ENCODE data around the gene RBP2.

RBP2 gene

GRCh38 chr3:139450159-139450558 lies 26.2 kb downstream of the RBP2 start:
- Histone ChIP-seq H3K4me1 (ENCODE audit: insufficient read depth, low read length) (no peaks in the 10 kb centered on the region), H3K4me3 (ENCODE audit: low read length) (no peak overlapping the region), H3K27me3 (ENCODE audit: insufficient read depth, low read length) (no peaks in the 10 kb centered on the region), H3K9me3 (ENCODE audit: low read length) (no peaks in the 10 kb centered on the region), H2AFZ (ENCODE audit: low read depth, low read length) (no peak overlapping the region), H3K36me3 (ENCODE audit: insufficient read depth, low read length) (no peaks in the 10 kb centered on the region)

GRCh38 chr3:139449566-139449965 lies 26.8 kb downstream of the RBP2 start:
- no peaks in the 10 kb centered on the region for H3K4me1 ChIP-seq (ENCODE audit: insufficient read depth, low read length)
- peaks cover 1% of the 10 kb centered on the region for H3K36me3 ChIP-seq (ENCODE audit: insufficient read depth, low read length)
- no peaks in the 10 kb centered on the region for H3K27me3 ChIP-seq (ENCODE audit: insufficient read depth, low read length)
- no peaks in the 10 kb centered on the region for H3K9me3 ChIP-seq (ENCODE audit: low read length)
- no peak overlapping the region for H2AFZ ChIP-seq (ENCODE audit: low read depth, low read length)
- H3K4me3 ChIP-seq (ENCODE audit: low read length), result no peak overlapping the region

- Histone ChIP-seq H3K9me3 (ENCODE audit: low read length) (no peaks in the 10 kb centered on the region), H3K27me3 (ENCODE audit: insufficient read depth, low read length) (no peaks in the 10 kb centered on the region), H3K4me1 (ENCODE audit: insufficient read depth, low read length) (no peaks in the 10 kb centered on the region), H2AFZ (ENCODE audit: low read depth, low read length) (no peak overlapping the region), H3K36me3 (ENCODE audit: insufficient read depth, low read length) (peaks cover 4% of the 10 kb centered on the region), H3K4me3 (ENCODE audit: low read length) (no peak overlapping the region)
These were observed 28.2 kb downstream of the RBP2 start for GRCh38 chr3:139448104-139448503.

- H3K27me3 ChIP-seq (ENCODE audit: insufficient read depth, low read length), result no peaks in the 10 kb centered on the region
- no peak overlapping the region for H3K4me3 ChIP-seq (ENCODE audit: low read length)
- H3K36me3 ChIP-seq (ENCODE audit: insufficient read depth, low read length), result peaks cover 4% of the 10 kb centered on the region
- H3K9me3 ChIP-seq (ENCODE audit: low read length), result no peaks in the 10 kb centered on the region
- H2AFZ ChIP-seq (ENCODE audit: low read depth, low read length), result no peak overlapping the region
- no peaks in the 10 kb centered on the region for H3K4me1 ChIP-seq (ENCODE audit: insufficient read depth, low read length)
These were observed 28.8 kb downstream of the RBP2 start for GRCh38 chr3:139447486-139447885.

GRCh38 chr3:139444446-139444845 lies 31.9 kb downstream of the RBP2 start:
- Histone ChIP-seq H3K9me3 (ENCODE audit: low read length) (no peaks in the 10 kb centered on the region), H3K27me3 (ENCODE audit: insufficient read depth, low read length) (no peaks in the 10 kb centered on the region), H3K4me3 (ENCODE audit: low read length) (no peak overlapping the region), H3K4me1 (ENCODE audit: insufficient read depth, low read length) (peaks cover 15% of the 10 kb centered on the region), H3K36me3 (ENCODE audit: insufficient read depth, low read length) (peaks cover 4% of the 10 kb centered on the region), H2AFZ (ENCODE audit: low read depth, low read length) (no peak overlapping the region)

GRCh38 chr3:139443186-139443585 lies 33.1 kb downstream of the RBP2 start:
- peaks cover 4% of the 10 kb centered on the region for H3K36me3 ChIP-seq (ENCODE audit: insufficient read depth, low read length)
- H2AFZ ChIP-seq (ENCODE audit: low read depth, low read length), result no peak overlapping the region
- no peaks in the 10 kb centered on the region for H3K9me3 ChIP-seq (ENCODE audit: low read length)
- H3K4me1 ChIP-seq (ENCODE audit: insufficient read depth, low read length), result peaks cover 15% of the 10 kb centered on the region
- no peaks in the 10 kb centered on the region for H3K27me3 ChIP-seq (ENCODE audit: insufficient read depth, low read length)
- no peak overlapping the region for H3K4me3 ChIP-seq (ENCODE audit: low read length)

GRCh38 chr3:139441656-139442055 lies 34.7 kb downstream of the RBP2 start:
- Histone ChIP-seq H3K4me3 (ENCODE audit: low read length) (no peak overlapping the region), H3K9me3 (ENCODE audit: low read length) (no peaks in the 10 kb centered on the region), H3K4me1 (ENCODE audit: insufficient read depth, low read length) (peaks cover 15% of the 10 kb centered on the region), H3K36me3 (ENCODE audit: insufficient read depth, low read length) (peaks cover 4% of the 10 kb centered on the region), H2AFZ (ENCODE audit: low read depth, low read length) (no peak overlapping the region), H3K27me3 (ENCODE audit: insufficient read depth, low read length) (no peaks in the 10 kb centered on the region)

- no peak overlapping the region for H2AFZ ChIP-seq (ENCODE audit: low read depth, low read length)
- H3K4me1 ChIP-seq (ENCODE audit: insufficient read depth, low read length), result peaks cover 15% of the 10 kb centered on the region
These were observed 35.4 kb downstream of the RBP2 start for GRCh38 chr3:139440639-139441556.

GRCh38 chr3:139439278-139439677 lies 37.0 kb downstream of the RBP2 start:
- no peak overlapping the region for H3K4me3 ChIP-seq (ENCODE audit: low read length)
- H3K27me3 ChIP-seq (ENCODE audit: insufficient read depth, low read length), result no peaks in the 10 kb centered on the region
- H2AFZ ChIP-seq (ENCODE audit: low read depth, low read length), result no peak overlapping the region
- H3K36me3 ChIP-seq (ENCODE audit: insufficient read depth, low read length), result peaks cover 3% of the 10 kb centered on the region
- H3K4me1 ChIP-seq (ENCODE audit: insufficient read depth, low read length), result peaks cover 15% of the 10 kb centered on the region
- H3K9me3 ChIP-seq (ENCODE audit: low read length), result no peaks in the 10 kb centered on the region

More at GRCh38 chr3:139440639-139441556, 35.4 kb downstream of the RBP2 start:
- H3K9me3 ChIP-seq (ENCODE audit: low read length), result no peaks in the 10 kb centered on the region
- H3K36me3 ChIP-seq (ENCODE audit: insufficient read depth, low read length), result peaks cover 4% of the 10 kb centered on the region
- no peak overlapping the region for H3K4me3 ChIP-seq (ENCODE audit: low read length)
- H3K27me3 ChIP-seq (ENCODE audit: insufficient read depth, low read length), result no peaks in the 10 kb centered on the region

- H3K36me3 ChIP-seq (ENCODE audit: insufficient read depth, low read length), result peaks cover 3% of the 10 kb centered on the region
- H3K4me1 ChIP-seq (ENCODE audit: insufficient read depth, low read length), result no peaks in the 10 kb centered on the region
- H2AFZ ChIP-seq (ENCODE audit: low read depth, low read length), result no peak overlapping the region
- no peaks in the 10 kb centered on the region for H3K27me3 ChIP-seq (ENCODE audit: insufficient read depth, low read length)
- H3K9me3 ChIP-seq (ENCODE audit: low read length), result no peaks in the 10 kb centered on the region
- H3K4me3 ChIP-seq (ENCODE audit: low read length), result no peak overlapping the region
These were observed 41.5 kb downstream of the RBP2 start for GRCh38 chr3:139434764-139435307.

GRCh38 chr3:139434228-139434627 lies 42.1 kb downstream of the RBP2 start:
- Histone ChIP-seq H3K27me3 (ENCODE audit: insufficient read depth, low read length) (no peaks in the 10 kb centered on the region), H2AFZ (ENCODE audit: low read depth, low read length) (no peak overlapping the region), H3K9me3 (ENCODE audit: low read length) (no peaks in the 10 kb centered on the region), H3K4me1 (ENCODE audit: insufficient read depth, low read length) (no peaks in the 10 kb centered on the region), H3K36me3 (ENCODE audit: insufficient read depth, low read length) (peaks cover 3% of the 10 kb centered on the region), H3K4me3 (ENCODE audit: low read length) (no peak overlapping the region)

- no peaks in the 10 kb centered on the region for H3K9me3 ChIP-seq (ENCODE audit: low read length)
- H3K36me3 ChIP-seq (ENCODE audit: insufficient read depth, low read length), result peaks cover 3% of the 10 kb centered on the region
These were observed 43.2 kb downstream of the RBP2 start for GRCh38 chr3:139433089-139433488.

GRCh38 chr3:139430493-139430892 lies 45.8 kb downstream of the RBP2 start:
- Histone ChIP-seq H3K36me3 (ENCODE audit: insufficient read depth, low read length) (peaks cover 3% of the 10 kb centered on the region), H3K4me3 (ENCODE audit: low read length) (no peak overlapping the region), H3K9me3 (ENCODE audit: low read length) (no peaks in the 10 kb centered on the region), H3K4me1 (ENCODE audit: insufficient read depth, low read length) (no peaks in the 10 kb centered on the region), H2AFZ (ENCODE audit: low read depth, low read length) (no peak overlapping the region), H3K27me3 (ENCODE audit: insufficient read depth, low read length) (no peaks in the 10 kb centered on the region)

More at GRCh38 chr3:139433089-139433488, 43.2 kb downstream of the RBP2 start:
- no peak overlapping the region for H3K4me3 ChIP-seq (ENCODE audit: low read length)
- H3K27me3 ChIP-seq (ENCODE audit: insufficient read depth, low read length), result no peaks in the 10 kb centered on the region
- no peak overlapping the region for H2AFZ ChIP-seq (ENCODE audit: low read depth, low read length)
- H3K4me1 ChIP-seq (ENCODE audit: insufficient read depth, low read length), result no peaks in the 10 kb centered on the region
